ENCODE results near the gene TSSK1B.

DNA sequence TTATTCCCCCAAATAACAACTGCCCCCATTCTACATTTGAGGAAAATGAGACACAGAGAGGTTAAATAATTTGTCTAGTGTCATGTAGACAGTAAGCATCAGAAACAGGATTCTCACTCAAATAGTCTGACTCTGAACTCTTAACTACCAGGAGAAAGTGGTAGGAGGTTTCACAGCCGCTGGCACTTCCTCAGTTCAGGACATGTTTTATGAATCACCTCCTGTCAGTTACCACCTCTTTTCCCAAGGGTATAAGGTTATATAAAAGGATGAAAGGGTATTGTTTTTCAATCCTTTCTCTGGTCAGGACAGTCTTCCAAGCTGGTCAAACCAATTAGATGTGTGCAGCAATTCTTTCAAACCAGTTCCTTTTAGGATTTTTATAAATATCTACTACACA, 52.1 kb downstream of the TSSK1B start:
- TF ChIP-seq CTCF (conservative IDR thresholded peaks at IDR 0.05; ENCODE audit: low read length) (no peak), EZH2phosphoT487 (IDR thresholded peaks at IDR 0.05; ENCODE audit: borderline replicate concordance, low read depth, low read length) (no peak)

All from OCI-LY7 (cell line).